GM21825 (cell line): ENCODE measurements around the gene TRIM43B.
"Not testable (repeated sequence)": the region's sequence is repeated elsewhere in the genome, so short reads cannot be mapped to it uniquely, and the experiment has no call there.

Experiments used
- ATAC-seq: cut with Tn5 transposase; IDR thresholded peaks from one replicate; pipeline ENCODE4 v1.9.1; 2021; ENCODE audit warnings: mild to moderate bottlenecking, moderate library complexity; ENCODE audit not compliant: unreplicated experiment

TRIM43B gene

GRCh38 chr2:95484654-95485053, at the start of gene TRIM43B:
Gene TRIM43B (minus strand): TSS chr2:95484754. CDS start chr2:95482714, 2,040 bp downstream.
- ATAC-seq: not testable (repeated sequence)

- ATAC-seq: peak; percentile 17
These were observed 46.8 kb upstream of the TRIM43B start for GRCh38 chr2:95531254-95531771.

- ATAC-seq: peak; percentile 63
These were observed 46.2 kb upstream of the TRIM43B start for GRCh38 chr2:95530734-95531133.

GRCh38 chr2:95526360-95527341, 42.1 kb upstream of the TRIM43B start:
- ATAC-seq: peak; percentile 38

- ATAC-seq: no peak
These were observed 40.9 kb upstream of the TRIM43B start for GRCh38 chr2:95525294-95526035.

GRCh38 chr2:95524195-95524594, 39.6 kb upstream of the TRIM43B start:
- no peak for ATAC-seq

GRCh38 chr2:95514718-95515117, 30.2 kb upstream of the TRIM43B start:
- no peak for ATAC-seq

GRCh38 chr2:95514226-95514625, 29.7 kb upstream of the TRIM43B start:
- ATAC-seq: not testable (repeated sequence)

- ATAC-seq: no peak
These were observed 24.9 kb upstream of the TRIM43B start for GRCh38 chr2:95509408-95509807.

GRCh38 chr2:95505222-95505621, 20.7 kb upstream of the TRIM43B start:
- ATAC-seq: no peak

- ATAC-seq: no peak
These were observed 16.3 kb upstream of the TRIM43B start for GRCh38 chr2:95500854-95501253.

- ATAC-seq: not testable (repeated sequence)
These were observed 7.5 kb upstream of the TRIM43B start for GRCh38 chr2:95492076-95492475.

GRCh38 chr2:95475025-95475424, 9.5 kb downstream of the TRIM43B start:
- ATAC-seq: not testable (repeated sequence)

- not testable (repeated sequence) for ATAC-seq
These were observed 16.6 kb downstream of the TRIM43B start for GRCh38 chr2:95467984-95468383.

GRCh38 chr2:95466572-95466971, 18.0 kb downstream of the TRIM43B start:
- ATAC-seq: not testable (repeated sequence)

GRCh38 chr2:95463292-95463691, 21.3 kb downstream of the TRIM43B start:
- ATAC-seq: not testable (repeated sequence)

GRCh38 chr2:95445317-95445716, 39.2 kb downstream of the TRIM43B start:
- not testable (repeated sequence) for ATAC-seq

- ATAC-seq: not testable (repeated sequence)
These were observed 42.0 kb downstream of the TRIM43B start for GRCh38 chr2:95442474-95443099.

- not testable (repeated sequence) for ATAC-seq
These were observed 48.7 kb downstream of the TRIM43B start for GRCh38 chr2:95435872-95436209.

GRCh38 chr2:95435162-95435871, 49.2 kb downstream of the TRIM43B start:
- not testable (repeated sequence) for ATAC-seq
